Panc1 (cell line): ENCODE measurements around the gene CDYL. TPM values are rescaled to one million over a fixed set of nuclear protein-coding genes. Genes with fewer than 3 reads are reported as not detected.
A peak's percentile ranks its signal among the peaks of the same experiment; 100 is the strongest.

Experiments
- ATAC-seq: fragments of 200-7000 bp; cut with Tn5 transposase; 2 replicates; pipeline ENCODE4 v1.9.1; 2020; ENCODE audit warnings: mild to moderate bottlenecking, moderate library complexity
- BruUV-seq: library from RNA; stranded (reverse); fragments of 400-500 nt; replicated peaks from 2 replicates; lab custom pipeline; 2021; lab: Mats Ljungman, UMichigan
- CTCF ChIA-PET: fragments of 300-600 bp; sonication (Branson Sonifier 250); formaldehyde crosslinking; loops from one replicate; lab custom pipeline; 2022; ENCODE audit warnings: antibody characterized with exemption; lab: Charles Lee
- POLR2A ChIA-PET: fragments of 300-600 bp; sonication (Branson Sonifier 250); formaldehyde crosslinking; loops from one replicate; lab custom pipeline; 2022; ENCODE audit warnings: antibody characterized with exemption; lab: Charles Lee
- DNase-seq: peaks from one replicate; pipeline ENCODE4 v3.0.0-alpha.2; 2010; ENCODE audit warnings: low read depth, low spot score
- H3K27ac ChIP-seq: 2 replicates; pipeline ENCODE4 v1.5.1; 2011; ENCODE audit warnings: mild to moderate bottlenecking, low read length, inconsistent platforms
- H3K27me3 ChIP-seq: fragments of 200-500 bp; sonication (Bioruptor generic); 2 replicates; pipeline ENCODE4 v1.6.0; 2014; ENCODE audit warnings: low read length, inconsistent platforms; ENCODE audit not compliant: control insufficient read depth, insufficient read depth
- H3K36me3 ChIP-seq: fragments of 200-500 bp; sonication (Bioruptor generic); 2 replicates; pipeline ENCODE4 v1.5.1; 2014; ENCODE audit warnings: inconsistent platforms, mild to moderate bottlenecking, low read length, moderate library complexity; ENCODE audit not compliant: control insufficient read depth, insufficient read depth
- H3K4me1 ChIP-seq: 2 replicates; pipeline ENCODE4 v1.5.1; 2011; ENCODE audit warnings: inconsistent platforms, mild to moderate bottlenecking, low read length, moderate library complexity; ENCODE audit not compliant: control insufficient read depth, insufficient read depth
- H3K4me3 ChIP-seq, 2 experiments: 2 replicates each; pipeline ENCODE4 v1.5.1; 2011 to 2012; ENCODE audit warnings: low read depth in 2 of 2, low read length in 2 of 2, mild to moderate bottlenecking in 2 of 2, inconsistent platforms in 1 of 2, moderate library complexity in 1 of 2
- H3K9me3 ChIP-seq: fragments of 200-500 bp; sonication (Bioruptor generic); 2 replicates; pipeline ENCODE4 v1.5.1; 2014; ENCODE audit warnings: low read depth, mild to moderate bottlenecking, inconsistent platforms, low read length, moderate library complexity; ENCODE audit not compliant: control insufficient read depth, insufficient read depth
- CTCF ChIP-seq: fragments of 450-650 bp; IDR thresholded peaks from 2 replicates; pipeline ENCODE4 v1.5.1; 2017; ENCODE audit warnings: mild to moderate bottlenecking
- POLR2AphosphoS5 ChIP-seq: IDR thresholded peaks from 2 replicates; pipeline ENCODE4 v1.6.1; 2012; ENCODE audit warnings: mild to moderate bottlenecking, low read depth, low read length, moderate library complexity
- REST ChIP-seq, 2 experiments: IDR thresholded peaks; 2 replicates each; pipeline ENCODE4 v1.6.1; 2011 to 2012; ENCODE audit warnings: low read depth in 2 of 2, control low read depth in 1 of 2, low read length in 1 of 2, mild to moderate bottlenecking in 1 of 2, moderate library complexity in 1 of 2; ENCODE audit not compliant: insufficient read depth in 1 of 2
- SIN3A ChIP-seq: IDR thresholded peaks from 2 replicates; pipeline ENCODE4 v1.6.1; 2012; ENCODE audit warnings: low read depth, mild to moderate bottlenecking, low read length, moderate library complexity, borderline replicate concordance; ENCODE audit not compliant: insufficient read depth
- in situ Hi-C: cut with HindIII; loops from 2 replicates; pipeline ENCODE4 v1.10.0; 2016; ENCODE audit warnings: low sequenced_read_pairs, low pct_unique_long_range_greater_than_20kb
- intact Hi-C: fragments of 100-400 bp; cut with micrococcal nuclease; formaldehyde crosslinking; loops from one replicate; pipeline ENCODE4 v1.10.0; 2022; ENCODE audit not compliant: unreplicated experiment
- total RNA-seq: library from RNA; stranded (reverse); gene quantifications from one replicate; pipeline ENCODE4 v1.2.1, GENCODE V29; 2021; ENCODE audit not compliant: unreplicated experiment

Gene CDYL
- total RNA-seq, 1 experiment from 2014 or later, result 61.4 TPM

- CTCF ChIA-PET, result no interaction called here
- no TSS peak for BruUV-seq
- Histone ChIP-seq H3K27me3 (no peaks in the 10 kb centered on the region), H3K27ac (no peak overlapping the region), H3K4me1 (peaks cover 9% of the 10 kb centered on the region; the same call in 1 of the 2 replicates), H3K36me3 (no peaks in the 10 kb centered on the region), H3K9me3 (peaks cover 43% of the 10 kb centered on the region; the same call in 1 of the 2 replicates), H3K4me3 (no peak overlapping the region)
- intact Hi-C loops, result no loop called here
- POLR2A ChIA-PET, result no interaction called here
- in situ Hi-C loops, result no loop called here
- ATAC-seq, result no peak
- no peak for DNase-seq
- TF ChIP-seq REST (IDR thresholded peaks at IDR 0.05; ENCODE audit: insufficient read depth in 1 of 2, low read depth in 2 of 2, low read length in 1 of 2) (no peak), SIN3A (no peak), CTCF (peak; percentile 63)
These were observed 67.9 kb downstream of the CDYL start for GRCh38 chr6:4844108-4844507.

GRCh38 chr6:4846387-4846786 is 70.2 kb downstream of the CDYL start:
- in situ Hi-C loops (no loop called here), intact Hi-C loops (no loop called here)
- Histone ChIP-seq H3K27ac (no peak overlapping the region), H3K4me1 (peaks cover 11% of the 10 kb centered on the region; the same call in 1 of the 2 replicates), H3K36me3 (no peaks in the 10 kb centered on the region), H3K9me3 (peaks cover 36% of the 10 kb centered on the region; the same call in 1 of the 2 replicates), H3K4me3 (no peak overlapping the region), H3K27me3 (no peaks in the 10 kb centered on the region)
- ChIA-PET CTCF (no interaction called here), POLR2A (no interaction called here)
- TF ChIP-seq REST (IDR thresholded peaks at IDR 0.05; ENCODE audit: insufficient read depth in 1 of 2, low read depth in 2 of 2, low read length in 1 of 2) (no peak), POLR2AphosphoS5 (no peak), SIN3A (no peak)
- no TSS peak for BruUV-seq
- ATAC-seq (no peak), DNase-seq (no peak)
